ENCODE results near the gene UBE2E1.

The UBE2E1 gene

DNA sequence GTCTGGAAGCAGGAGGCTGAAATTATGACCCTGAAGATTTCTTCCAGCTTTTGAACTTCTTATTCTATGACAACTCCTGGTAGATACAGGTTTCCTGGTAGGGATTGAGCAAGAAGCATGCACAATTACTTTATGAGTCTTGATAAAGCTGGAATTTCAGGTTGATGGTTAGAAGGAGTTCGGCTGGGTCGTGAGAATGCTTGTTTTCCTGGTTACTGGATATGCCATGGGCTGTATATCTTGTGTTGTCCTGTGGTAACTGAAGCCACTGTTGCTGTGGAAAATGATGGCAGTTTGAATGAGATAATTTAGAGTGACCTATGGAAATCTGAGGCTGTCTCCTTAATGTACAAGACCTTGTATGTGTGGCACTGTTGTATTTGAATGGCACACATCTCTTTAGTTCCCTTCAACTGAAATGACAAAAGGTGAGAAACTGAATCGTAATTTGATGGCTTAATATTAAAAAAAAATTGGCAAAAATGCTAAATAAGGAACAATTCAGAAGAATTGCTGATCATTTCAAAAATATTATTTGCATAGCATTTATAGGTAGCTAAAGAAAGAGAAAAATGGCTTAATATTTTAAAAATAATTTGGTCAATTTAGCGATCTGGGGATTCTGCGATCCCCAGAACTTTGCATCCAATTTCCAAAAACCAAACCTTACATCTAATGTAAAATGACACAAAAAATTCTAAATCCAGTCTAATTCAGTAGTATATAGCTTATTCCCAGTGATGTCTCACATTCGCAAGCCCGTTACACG is 1.1 kb upstream of the UBE2E1 start:
- TF ChIP-seq, protein P1, sequence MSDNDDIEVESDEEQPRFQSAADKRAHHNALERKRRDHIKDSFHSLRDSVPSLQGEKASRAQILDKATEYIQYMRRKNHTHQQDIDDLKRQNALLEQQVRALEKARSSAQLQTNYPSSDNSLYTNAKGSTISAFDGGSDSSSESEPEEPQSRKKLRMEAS (IDR thresholded peaks at IDR 0.05): no peak
- TF ChIP-seq RAD21 (IDR thresholded peaks at IDR 0.05; ENCODE audit: low read depth) (no peak), EP300 (IDR thresholded peaks at IDR 0.05; ENCODE audit: borderline replicate concordance) (no peak), CREB1 (IDR thresholded peaks at IDR 0.05; ENCODE audit: low read depth) (no peak), FOXM1 (IDR thresholded peaks at IDR 0.05; ENCODE audit: borderline replicate concordance, low read depth) (no peak), CEBPB (IDR thresholded peaks at IDR 0.05) (no peak), YY1 (IDR thresholded peaks at IDR 0.05; ENCODE audit: low read depth) (no peak), TEAD4 (IDR thresholded peaks at IDR 0.05) (no peak), TAF1 (IDR thresholded peaks at IDR 0.05; ENCODE audit: low read depth) (no peak), NFIC (IDR thresholded peaks at IDR 0.05) (no peak), TCF12 (IDR thresholded peaks at IDR 0.05; ENCODE audit: low read depth) (no peak), EGR1 (IDR thresholded peaks at IDR 0.05) (no peak), ZBTB7A (IDR thresholded peaks at IDR 0.05; ENCODE audit: low read depth) (no peak)
- TF ChIP-seq, protein P2, sequence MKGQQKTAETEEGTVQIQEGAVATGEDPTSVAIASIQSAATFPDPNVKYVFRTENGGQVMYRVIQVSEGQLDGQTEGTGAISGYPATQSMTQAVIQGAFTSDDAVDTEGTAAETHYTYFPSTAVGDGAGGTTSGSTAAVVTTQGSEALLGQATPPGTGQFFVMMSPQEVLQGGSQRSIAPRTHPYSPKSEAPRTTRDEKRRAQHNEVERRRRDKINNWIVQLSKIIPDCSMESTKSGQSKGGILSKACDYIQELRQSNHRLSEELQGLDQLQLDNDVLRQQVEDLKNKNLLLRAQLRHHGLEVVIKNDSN (IDR thresholded peaks at IDR 0.05): no peak
- TF ChIP-seq, protein P3, sequence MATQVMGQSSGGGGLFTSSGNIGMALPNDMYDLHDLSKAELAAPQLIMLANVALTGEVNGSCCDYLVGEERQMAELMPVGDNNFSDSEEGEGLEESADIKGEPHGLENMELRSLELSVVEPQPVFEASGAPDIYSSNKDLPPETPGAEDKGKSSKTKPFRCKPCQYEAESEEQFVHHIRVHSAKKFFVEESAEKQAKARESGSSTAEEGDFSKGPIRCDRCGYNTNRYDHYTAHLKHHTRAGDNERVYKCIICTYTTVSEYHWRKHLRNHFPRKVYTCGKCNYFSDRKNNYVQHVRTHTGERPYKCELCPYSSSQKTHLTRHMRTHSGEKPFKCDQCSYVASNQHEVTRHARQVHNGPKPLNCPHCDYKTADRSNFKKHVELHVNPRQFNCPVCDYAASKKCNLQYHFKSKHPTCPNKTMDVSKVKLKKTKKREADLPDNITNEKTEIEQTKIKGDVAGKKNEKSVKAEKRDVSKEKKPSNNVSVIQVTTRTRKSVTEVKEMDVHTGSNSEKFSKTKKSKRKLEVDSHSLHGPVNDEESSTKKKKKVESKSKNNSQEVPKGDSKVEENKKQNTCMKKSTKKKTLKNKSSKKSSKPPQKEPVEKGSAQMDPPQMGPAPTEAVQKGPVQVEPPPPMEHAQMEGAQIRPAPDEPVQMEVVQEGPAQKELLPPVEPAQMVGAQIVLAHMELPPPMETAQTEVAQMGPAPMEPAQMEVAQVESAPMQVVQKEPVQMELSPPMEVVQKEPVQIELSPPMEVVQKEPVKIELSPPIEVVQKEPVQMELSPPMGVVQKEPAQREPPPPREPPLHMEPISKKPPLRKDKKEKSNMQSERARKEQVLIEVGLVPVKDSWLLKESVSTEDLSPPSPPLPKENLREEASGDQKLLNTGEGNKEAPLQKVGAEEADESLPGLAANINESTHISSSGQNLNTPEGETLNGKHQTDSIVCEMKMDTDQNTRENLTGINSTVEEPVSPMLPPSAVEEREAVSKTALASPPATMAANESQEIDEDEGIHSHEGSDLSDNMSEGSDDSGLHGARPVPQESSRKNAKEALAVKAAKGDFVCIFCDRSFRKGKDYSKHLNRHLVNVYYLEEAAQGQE (IDR thresholded peaks at IDR 0.05; ENCODE audit: low read depth): no peak

DNA sequence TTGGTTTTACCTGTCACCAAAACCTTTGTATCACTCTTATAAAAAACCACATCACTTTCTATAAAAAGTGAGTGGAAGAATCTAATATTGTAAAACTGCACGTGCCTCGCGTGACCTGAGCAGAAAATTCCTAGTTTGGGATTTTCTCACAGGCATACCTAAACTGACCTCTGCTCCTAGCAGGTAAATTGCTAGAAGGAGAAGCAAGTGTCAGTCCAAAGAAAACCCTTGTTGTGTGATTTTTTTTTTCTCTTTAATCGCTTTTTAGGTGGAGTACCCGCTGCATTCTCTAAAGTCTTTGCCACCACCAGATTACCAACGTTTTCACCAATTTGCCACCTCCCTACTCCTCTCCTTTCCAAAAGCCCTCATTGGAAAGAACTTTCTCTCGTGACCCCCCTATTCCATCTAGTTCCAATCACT is 534 bp upstream of the UBE2E1 start:
- TF ChIP-seq, protein P3 (IDR thresholded peaks at IDR 0.05; ENCODE audit: low read depth): no peak
- TF ChIP-seq EP300 (IDR thresholded peaks at IDR 0.05; ENCODE audit: borderline replicate concordance) (no peak), EGR1 (IDR thresholded peaks at IDR 0.05) (no peak), TCF12 (IDR thresholded peaks at IDR 0.05; ENCODE audit: low read depth) (no peak), CREB1 (IDR thresholded peaks at IDR 0.05; ENCODE audit: low read depth) (no peak), YY1 (IDR thresholded peaks at IDR 0.05; ENCODE audit: low read depth) (no peak), FOXM1 (IDR thresholded peaks at IDR 0.05; ENCODE audit: borderline replicate concordance, low read depth) (no peak), NFIC (IDR thresholded peaks at IDR 0.05) (no peak), TAF1 (IDR thresholded peaks at IDR 0.05; ENCODE audit: low read depth) (no peak), RAD21 (IDR thresholded peaks at IDR 0.05; ENCODE audit: low read depth) (no peak), CEBPB (IDR thresholded peaks at IDR 0.05) (no peak), ZBTB7A (IDR thresholded peaks at IDR 0.05; ENCODE audit: low read depth) (no peak)
- TF ChIP-seq, protein P1 (IDR thresholded peaks at IDR 0.05): no peak
- TF ChIP-seq, protein P2 (IDR thresholded peaks at IDR 0.05): no peak

DNA sequence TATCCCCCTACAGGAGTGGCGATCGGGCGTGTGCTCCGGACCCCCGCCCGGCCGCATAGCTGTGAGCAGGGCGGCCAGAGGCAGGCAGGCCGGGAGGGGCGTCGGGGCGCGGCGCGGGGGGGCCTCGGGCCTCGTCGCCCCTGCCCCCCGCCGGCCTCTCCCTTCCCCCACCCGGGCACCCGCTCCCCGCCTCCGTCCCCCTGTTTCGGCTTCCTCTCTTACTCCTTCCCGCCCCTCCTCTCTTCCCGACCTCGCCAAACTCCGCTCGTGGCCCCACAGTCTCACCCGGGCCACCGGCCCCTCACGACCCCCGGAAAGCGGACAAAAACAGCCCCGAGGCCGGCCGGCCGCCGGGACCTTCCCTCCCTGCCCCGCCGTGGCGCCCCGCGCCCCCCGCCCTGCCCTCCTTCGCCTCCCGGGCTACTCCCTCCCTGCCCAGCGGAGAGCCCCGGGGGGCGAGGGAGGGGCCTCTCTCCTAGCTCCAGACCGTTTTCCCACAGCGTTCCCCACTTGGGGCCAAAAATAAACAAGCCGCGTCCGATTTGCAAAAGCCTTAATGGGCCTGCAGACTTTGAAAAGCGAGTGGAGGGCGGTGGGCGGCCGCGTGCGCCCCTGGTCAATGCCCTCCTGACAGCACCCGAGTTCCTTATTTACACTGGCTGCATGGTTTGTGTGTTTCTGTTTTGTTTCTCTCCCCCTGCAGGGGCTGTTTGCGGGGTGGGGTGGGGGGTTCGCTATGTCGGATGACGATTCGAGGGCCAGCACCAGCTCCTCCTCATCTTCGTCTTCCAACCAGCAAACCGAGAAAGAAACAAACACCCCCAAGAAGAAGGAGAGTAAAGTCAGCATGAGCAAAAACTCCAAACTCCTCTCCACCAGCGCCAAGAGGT is 1.0 kb downstream of the UBE2E1 start:
- TF ChIP-seq ZBTB7A (IDR thresholded peaks at IDR 0.05; ENCODE audit: low read depth): peak; percentile 61; the same call in 1 of the 2 replicates
- TF ChIP-seq, protein P1 (IDR thresholded peaks at IDR 0.05): no peak; the same call in 1 of the 2 replicates

DNA sequence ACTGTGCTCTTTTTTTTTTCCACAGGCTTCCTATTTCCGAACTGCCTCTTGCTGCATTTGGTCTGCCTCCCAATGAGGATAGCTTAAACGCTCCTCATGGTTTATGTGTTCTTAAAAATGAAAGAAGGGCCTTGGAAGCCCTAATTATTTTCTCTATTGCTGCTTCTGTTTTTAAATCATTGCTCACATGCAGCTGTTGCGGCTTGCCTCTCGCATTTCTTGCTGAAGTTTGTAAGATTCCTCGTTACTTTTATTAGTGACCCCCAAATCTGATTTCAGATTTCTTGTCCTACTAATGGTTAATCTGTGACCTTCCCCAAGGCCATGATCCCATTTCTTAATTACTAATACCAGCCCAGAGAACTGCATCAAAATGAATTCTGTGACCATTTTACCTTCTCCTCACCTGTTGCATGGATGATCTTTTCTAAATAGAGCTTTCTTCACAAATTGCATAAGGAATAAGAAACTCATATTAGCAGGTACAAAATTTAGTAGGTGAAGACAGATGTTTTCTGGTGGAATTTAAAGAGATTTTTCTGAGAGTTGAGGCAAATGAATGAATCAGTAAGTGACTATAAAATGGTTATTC is 1.8 kb downstream of the UBE2E1 start:
- TF ChIP-seq NFIC (IDR thresholded peaks at IDR 0.05) (no peak), TAF1 (IDR thresholded peaks at IDR 0.05; ENCODE audit: low read depth) (no peak), RAD21 (IDR thresholded peaks at IDR 0.05; ENCODE audit: low read depth) (no peak), CREB1 (IDR thresholded peaks at IDR 0.05; ENCODE audit: low read depth) (no peak), CEBPB (IDR thresholded peaks at IDR 0.05) (no peak), ZBTB7A (IDR thresholded peaks at IDR 0.05; ENCODE audit: low read depth) (no peak), TCF12 (IDR thresholded peaks at IDR 0.05; ENCODE audit: low read depth) (no peak), EGR1 (IDR thresholded peaks at IDR 0.05) (no peak), FOXM1 (IDR thresholded peaks at IDR 0.05; ENCODE audit: borderline replicate concordance, low read depth) (no peak)
- TF ChIP-seq, protein P2 (IDR thresholded peaks at IDR 0.05): no peak
- TF ChIP-seq, protein P3 (IDR thresholded peaks at IDR 0.05; ENCODE audit: low read depth): no peak

Data from Ishikawa (cell line).